ENCODE data around the gene ASIC4.

GRCh38 chr2:219477815-219478214 lies 36.5 kb upstream of the ASIC4 start:
- TF ChIP-seq CTCF (conservative IDR thresholded peaks at IDR 0.05; ENCODE audit: low read length) = no peak
- TF ChIP-seq EZH2phosphoT487 (IDR thresholded peaks at IDR 0.05; ENCODE audit: borderline replicate concordance, low read depth, low read length) = no peak

Measured in OCI-LY7 (cell line).